ENCODE data around the gene VSTM2L.

VSTM2L gene

DNA sequence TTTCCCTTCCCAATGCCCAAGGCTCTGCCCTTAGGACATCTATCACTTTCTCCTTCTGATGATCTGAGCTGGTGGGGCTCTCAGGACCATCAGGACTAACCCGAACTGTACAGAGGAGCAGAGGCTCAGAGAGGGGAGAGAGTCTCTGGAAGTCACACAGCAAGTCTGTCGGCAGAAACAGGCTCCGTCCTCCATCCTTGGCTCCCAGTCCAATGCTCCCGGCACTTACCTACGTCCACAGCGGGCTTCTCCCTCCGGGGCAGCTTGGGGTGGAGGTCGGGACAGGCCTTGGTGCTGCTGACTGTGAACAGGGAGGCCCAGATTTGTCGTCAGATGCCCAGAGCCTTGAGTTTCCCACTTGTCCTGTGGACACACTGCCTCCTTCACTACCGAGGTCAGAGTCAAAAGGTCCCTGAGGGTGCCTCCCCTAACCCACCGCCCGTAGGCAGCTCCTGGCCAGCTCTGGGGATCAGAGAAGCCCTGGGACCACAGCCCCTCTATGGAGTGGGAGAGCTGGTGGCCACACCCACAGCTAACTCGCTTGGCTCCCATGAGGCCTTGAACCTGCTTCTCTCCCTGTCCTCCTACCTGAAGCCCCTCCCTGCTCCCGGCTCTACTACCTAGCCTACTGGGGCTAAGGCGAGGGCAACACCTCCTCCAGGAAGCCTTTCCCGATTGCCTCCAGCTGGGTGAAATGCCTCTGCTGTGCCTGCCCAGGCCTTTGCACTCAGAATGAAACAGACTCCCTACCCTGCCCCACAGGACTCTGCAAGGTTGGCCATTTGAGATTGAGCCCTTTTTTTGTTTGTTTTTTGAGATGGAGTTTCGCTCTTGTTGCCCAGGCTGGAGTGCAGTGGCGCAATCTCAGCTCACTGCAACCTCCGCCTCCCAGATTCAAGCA is 22.6 kb downstream of the VSTM2L start:
- Histone ChIP-seq H3K9ac (ENCODE audit: low read length) (no peak overlapping the region), H3K36me3 (ENCODE audit: control insufficient read depth, insufficient read depth, low read length) (no peaks in the 10 kb centered on the region), H3K27me3 (ENCODE audit: control insufficient read depth, insufficient read depth, low read length) (no peaks in the 10 kb centered on the region; the same call in 1 of the 2 replicates), H3K4me3 (ENCODE audit: low read depth, low read length) (no peak overlapping the region), H3K4me1 (ENCODE audit: control insufficient read depth, insufficient read depth, low read length) (peaks cover 12% of the 10 kb centered on the region), H3K9me3 (ENCODE audit: control insufficient read depth, insufficient read depth, low read depth, low read length) (no peaks in the 10 kb centered on the region), H3K27ac (ENCODE audit: low read depth, low read length) (no peak overlapping the region)

DNA sequence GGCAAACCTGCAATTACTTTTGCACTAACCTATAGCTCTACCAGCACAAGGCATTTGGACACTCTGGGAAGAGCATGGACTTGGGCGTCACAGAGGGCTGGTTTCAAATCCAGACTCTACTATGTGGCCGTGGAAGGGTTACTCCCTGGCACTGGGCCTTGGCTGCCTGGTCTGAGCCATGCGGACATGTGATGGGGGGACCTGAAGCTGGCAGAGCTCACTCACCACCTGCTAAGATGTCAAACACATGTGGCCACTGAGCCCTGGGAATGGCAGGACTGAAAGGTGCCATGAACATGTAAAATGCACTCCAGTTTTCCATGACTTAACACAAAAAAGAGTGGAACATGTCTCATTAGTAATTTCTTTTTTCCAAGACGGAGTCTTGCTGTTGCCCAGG is 23.7 kb downstream of the VSTM2L start:
- Histone ChIP-seq H3K27me3 (ENCODE audit: control insufficient read depth, insufficient read depth, low read length) (no peaks in the 10 kb centered on the region; the same call in 1 of the 2 replicates), H3K4me3 (ENCODE audit: low read depth, low read length) (no peak overlapping the region), H3K27ac (ENCODE audit: low read depth, low read length) (no peak overlapping the region), H3K9me3 (ENCODE audit: control insufficient read depth, insufficient read depth, low read depth, low read length) (no peaks in the 10 kb centered on the region), H3K36me3 (ENCODE audit: control insufficient read depth, insufficient read depth, low read length) (no peaks in the 10 kb centered on the region), H3K9ac (ENCODE audit: low read length) (no peak overlapping the region), H3K4me1 (ENCODE audit: control insufficient read depth, insufficient read depth, low read length) (peaks cover 21% of the 10 kb centered on the region)

DNA sequence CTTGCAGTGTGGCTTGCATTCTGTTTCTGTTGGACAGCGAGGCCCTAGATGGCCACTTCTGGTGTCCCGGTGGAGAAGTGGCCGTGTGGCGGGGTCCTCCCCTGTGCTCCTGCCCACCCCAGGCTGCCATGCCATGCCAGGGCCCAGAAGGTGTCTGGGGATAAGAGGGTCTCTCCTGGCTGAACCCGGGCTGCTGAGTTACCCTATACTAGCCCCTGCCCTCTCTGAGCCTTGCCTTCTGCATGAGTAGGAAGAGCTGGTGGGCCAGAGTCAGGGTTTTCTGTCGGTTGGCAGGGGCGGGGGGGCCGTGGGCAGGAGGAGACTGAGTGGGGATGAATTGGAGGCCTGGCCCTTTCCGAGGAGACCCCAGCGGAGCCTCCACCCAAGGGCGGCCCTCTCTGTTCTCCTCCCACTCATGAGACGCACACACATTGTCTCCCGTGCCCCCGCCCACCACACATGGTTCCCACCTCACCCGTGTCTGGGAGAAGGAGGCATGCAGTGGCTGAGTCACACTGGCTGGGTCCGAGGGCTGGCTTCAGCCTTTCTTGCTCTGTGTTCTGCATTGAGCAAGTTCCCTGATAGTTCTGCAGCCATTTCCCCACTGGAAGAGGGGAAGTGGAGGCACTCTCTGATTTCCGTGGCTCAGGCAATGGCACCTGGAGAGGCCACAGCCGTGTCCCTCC is 24.6 kb downstream of the VSTM2L start:
- Histone ChIP-seq H3K9ac (ENCODE audit: low read length) (no peak overlapping the region), H3K27me3 (ENCODE audit: control insufficient read depth, insufficient read depth, low read length) (no peaks in the 10 kb centered on the region; the same call in 1 of the 2 replicates), H3K36me3 (ENCODE audit: control insufficient read depth, insufficient read depth, low read length) (no peaks in the 10 kb centered on the region), H3K4me3 (ENCODE audit: low read depth, low read length) (no peak overlapping the region), H3K4me1 (ENCODE audit: control insufficient read depth, insufficient read depth, low read length) (peaks cover 23% of the 10 kb centered on the region), H3K27ac (ENCODE audit: low read depth, low read length) (no peak overlapping the region), H3K9me3 (ENCODE audit: control insufficient read depth, insufficient read depth, low read depth, low read length) (no peaks in the 10 kb centered on the region)

DNA sequence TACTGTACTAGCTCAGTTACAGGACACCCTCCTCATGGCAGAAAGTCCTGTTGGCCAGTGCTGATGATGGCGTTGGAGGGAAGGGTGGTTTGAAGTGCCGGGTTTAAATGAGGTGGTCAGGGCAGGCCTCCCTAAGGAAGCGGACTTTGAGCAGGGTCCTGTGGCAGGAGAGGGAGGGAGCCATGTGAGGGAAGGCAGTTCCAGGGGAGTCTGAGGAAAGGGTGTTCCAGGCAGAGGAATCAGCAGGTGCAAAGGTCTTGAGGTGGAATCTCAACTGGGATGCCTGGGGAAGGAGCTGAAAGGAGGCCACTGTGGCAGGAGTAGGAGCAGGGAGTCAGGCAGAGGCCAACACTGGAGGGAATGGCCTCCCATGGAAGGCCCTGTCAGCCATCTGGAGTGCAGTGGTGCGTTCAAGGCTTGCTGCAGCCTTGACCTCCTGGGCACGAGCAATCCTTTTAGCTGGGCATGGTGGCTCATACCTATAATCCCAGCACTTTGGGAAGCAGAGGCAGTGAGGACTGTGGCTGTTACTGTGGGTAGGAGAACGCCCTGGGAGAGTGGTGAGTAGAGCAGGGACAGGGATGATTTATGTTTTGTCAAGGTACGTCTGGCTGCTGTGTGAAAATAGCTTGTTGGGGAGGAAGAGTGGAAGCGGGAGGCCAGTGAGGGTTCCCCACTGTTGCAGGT is 26.2 kb downstream of the VSTM2L start:
- Histone ChIP-seq H3K4me1 (ENCODE audit: control insufficient read depth, insufficient read depth, low read length) (peaks cover 35% of the 10 kb centered on the region), H3K27me3 (ENCODE audit: control insufficient read depth, insufficient read depth, low read length) (no peaks in the 10 kb centered on the region; the same call in 1 of the 2 replicates), H3K9ac (ENCODE audit: low read length) (no peak overlapping the region), H3K36me3 (ENCODE audit: control insufficient read depth, insufficient read depth, low read length) (no peaks in the 10 kb centered on the region), H3K27ac (ENCODE audit: low read depth, low read length) (no peak overlapping the region), H3K4me3 (ENCODE audit: low read depth, low read length) (no peak overlapping the region), H3K9me3 (ENCODE audit: control insufficient read depth, insufficient read depth, low read depth, low read length) (no peaks in the 10 kb centered on the region)

DNA sequence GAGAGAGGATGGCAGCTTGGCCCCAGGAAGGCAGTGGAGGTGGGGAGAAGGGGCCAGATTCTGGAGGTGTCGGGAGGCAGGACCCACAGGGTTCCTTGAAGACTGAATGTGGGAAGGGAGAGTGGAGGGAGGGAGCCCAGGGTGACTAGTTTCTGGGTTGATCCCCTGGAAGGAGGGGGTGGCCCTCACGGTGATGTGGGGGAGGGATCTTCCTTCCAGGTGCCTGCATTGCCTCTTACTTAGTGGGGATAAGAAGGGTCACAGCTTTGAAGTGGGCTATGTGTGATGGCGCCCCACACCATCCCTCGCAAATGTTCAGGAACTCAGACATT is 26.7 kb downstream of the VSTM2L start:
- H3K27me3 ChIP-seq (ENCODE audit: control insufficient read depth, insufficient read depth, low read length) = no peaks in the 10 kb centered on the region; the same call in 1 of the 2 replicates
- H3K4me1 ChIP-seq (ENCODE audit: control insufficient read depth, insufficient read depth, low read length) = peaks cover 35% of the 10 kb centered on the region

DNA sequence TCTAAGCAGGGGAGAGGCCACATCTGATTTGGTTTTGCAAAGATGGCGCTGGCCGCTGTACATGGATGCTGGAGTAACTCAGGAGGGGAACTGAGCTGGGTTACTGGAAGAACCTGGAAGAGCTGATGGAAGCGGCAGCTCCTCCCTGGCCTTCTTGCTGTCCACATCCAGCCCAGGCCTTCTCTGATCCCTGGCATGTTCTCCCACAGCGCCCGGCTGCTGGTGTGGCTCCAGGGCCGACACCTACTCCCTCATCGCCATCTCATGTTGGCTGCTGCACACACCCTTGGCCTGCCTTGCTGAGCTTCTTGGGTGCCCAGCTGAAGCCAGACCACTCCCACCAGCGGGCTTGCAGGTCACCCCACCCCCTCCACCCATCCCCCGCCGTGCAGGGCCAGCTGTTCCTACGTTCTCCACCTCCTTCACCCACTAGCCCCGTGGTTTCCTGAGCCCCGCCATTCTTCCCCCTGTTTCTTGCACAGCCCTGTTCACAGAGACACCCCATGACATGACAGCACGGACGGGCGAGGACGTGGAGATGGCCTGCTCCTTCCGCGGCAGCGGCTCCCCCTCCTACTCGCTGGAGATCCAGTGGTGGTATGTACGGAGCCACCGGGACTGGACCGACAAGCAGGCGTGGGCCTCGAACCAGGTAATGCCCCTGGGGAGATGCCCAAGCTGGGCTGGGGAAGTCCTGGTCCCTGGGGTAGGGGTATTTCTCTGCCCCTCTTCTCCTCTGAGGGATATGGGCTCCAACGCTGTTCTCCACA is 28.4 kb downstream of the VSTM2L start:
- H3K27me3 ChIP-seq (ENCODE audit: control insufficient read depth, insufficient read depth, low read length) = no peaks in the 10 kb centered on the region; the same call in 1 of the 2 replicates
- no peak overlapping the region for H3K4me3 ChIP-seq (ENCODE audit: low read depth, low read length)
- peaks cover 26% of the 10 kb centered on the region for H3K4me1 ChIP-seq (ENCODE audit: control insufficient read depth, insufficient read depth, low read length)
- H3K27ac ChIP-seq (ENCODE audit: low read depth, low read length) = no peak overlapping the region
- H3K36me3 ChIP-seq (ENCODE audit: control insufficient read depth, insufficient read depth, low read length) = no peaks in the 10 kb centered on the region
- H3K9me3 ChIP-seq (ENCODE audit: control insufficient read depth, insufficient read depth, low read depth, low read length) = no peaks in the 10 kb centered on the region
- no peak overlapping the region for H3K9ac ChIP-seq (ENCODE audit: low read length)

More for the DNA sequence above, 26.7 kb downstream of the VSTM2L start:
- Histone ChIP-seq H3K9ac (ENCODE audit: low read length) (no peak overlapping the region), H3K27ac (ENCODE audit: low read depth, low read length) (no peak overlapping the region), H3K9me3 (ENCODE audit: control insufficient read depth, insufficient read depth, low read depth, low read length) (no peaks in the 10 kb centered on the region), H3K4me3 (ENCODE audit: low read depth, low read length) (no peak overlapping the region), H3K36me3 (ENCODE audit: control insufficient read depth, insufficient read depth, low read length) (no peaks in the 10 kb centered on the region)

DNA sequence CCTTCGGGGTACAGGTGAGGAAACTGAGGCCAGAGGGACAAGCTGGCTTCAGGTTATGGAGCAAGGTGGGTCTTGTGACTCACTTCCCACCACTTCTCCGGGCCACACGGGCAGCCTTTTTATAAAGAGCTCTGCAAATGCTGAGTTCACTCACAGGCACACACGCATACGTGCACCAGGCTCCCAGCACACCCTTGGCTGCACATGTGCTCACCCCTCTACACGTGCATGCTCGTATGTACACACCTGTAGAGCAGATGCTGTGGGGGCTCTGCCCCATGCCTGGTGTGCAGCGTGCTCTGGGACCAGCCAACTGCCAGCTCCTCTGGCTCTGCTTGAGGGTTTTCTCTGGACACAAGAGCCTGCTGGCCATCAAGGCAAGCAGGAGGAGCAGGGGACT is 29.1 kb downstream of the VSTM2L start:
- H3K27ac ChIP-seq (ENCODE audit: low read depth, low read length) = no peak overlapping the region
- H3K4me3 ChIP-seq (ENCODE audit: low read depth, low read length) = no peak overlapping the region
- H3K27me3 ChIP-seq (ENCODE audit: control insufficient read depth, insufficient read depth, low read length) = no peaks in the 10 kb centered on the region; the same call in 1 of the 2 replicates
- no peaks in the 10 kb centered on the region for H3K36me3 ChIP-seq (ENCODE audit: control insufficient read depth, insufficient read depth, low read length)
- H3K9ac ChIP-seq (ENCODE audit: low read length) = no peak overlapping the region
- no peaks in the 10 kb centered on the region for H3K9me3 ChIP-seq (ENCODE audit: control insufficient read depth, insufficient read depth, low read depth, low read length)
- peaks cover 26% of the 10 kb centered on the region for H3K4me1 ChIP-seq (ENCODE audit: control insufficient read depth, insufficient read depth, low read length)

DNA sequence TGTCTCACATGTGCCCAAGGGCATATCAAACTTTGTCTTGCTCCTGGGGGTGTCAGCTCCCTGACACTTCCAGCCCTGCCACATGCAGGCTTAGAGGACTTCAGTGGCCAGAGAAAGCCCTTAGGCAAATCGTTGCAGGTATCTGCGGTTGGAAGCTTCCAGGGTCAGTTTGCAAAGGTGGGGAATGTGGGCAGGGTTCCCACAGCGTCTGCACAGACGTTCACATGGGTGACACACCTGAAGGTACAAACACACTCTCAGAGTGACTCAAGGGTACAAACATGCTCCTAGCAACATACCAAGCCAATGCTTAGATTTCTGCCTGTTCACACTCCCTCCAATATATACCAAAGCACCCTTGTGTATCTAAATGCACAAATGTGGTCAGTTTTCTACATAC is 30.0 kb downstream of the VSTM2L start:
- peaks cover 26% of the 10 kb centered on the region for H3K4me1 ChIP-seq (ENCODE audit: control insufficient read depth, insufficient read depth, low read length)
- no peaks in the 10 kb centered on the region; the same call in 1 of the 2 replicates for H3K27me3 ChIP-seq (ENCODE audit: control insufficient read depth, insufficient read depth, low read length)
- H3K27ac ChIP-seq (ENCODE audit: low read depth, low read length) = no peak overlapping the region
- no peaks in the 10 kb centered on the region for H3K9me3 ChIP-seq (ENCODE audit: control insufficient read depth, insufficient read depth, low read depth, low read length)
- no peak overlapping the region for H3K4me3 ChIP-seq (ENCODE audit: low read depth, low read length)
- H3K9ac ChIP-seq (ENCODE audit: low read length) = no peak overlapping the region
- H3K36me3 ChIP-seq (ENCODE audit: control insufficient read depth, insufficient read depth, low read length) = no peaks in the 10 kb centered on the region

DNA sequence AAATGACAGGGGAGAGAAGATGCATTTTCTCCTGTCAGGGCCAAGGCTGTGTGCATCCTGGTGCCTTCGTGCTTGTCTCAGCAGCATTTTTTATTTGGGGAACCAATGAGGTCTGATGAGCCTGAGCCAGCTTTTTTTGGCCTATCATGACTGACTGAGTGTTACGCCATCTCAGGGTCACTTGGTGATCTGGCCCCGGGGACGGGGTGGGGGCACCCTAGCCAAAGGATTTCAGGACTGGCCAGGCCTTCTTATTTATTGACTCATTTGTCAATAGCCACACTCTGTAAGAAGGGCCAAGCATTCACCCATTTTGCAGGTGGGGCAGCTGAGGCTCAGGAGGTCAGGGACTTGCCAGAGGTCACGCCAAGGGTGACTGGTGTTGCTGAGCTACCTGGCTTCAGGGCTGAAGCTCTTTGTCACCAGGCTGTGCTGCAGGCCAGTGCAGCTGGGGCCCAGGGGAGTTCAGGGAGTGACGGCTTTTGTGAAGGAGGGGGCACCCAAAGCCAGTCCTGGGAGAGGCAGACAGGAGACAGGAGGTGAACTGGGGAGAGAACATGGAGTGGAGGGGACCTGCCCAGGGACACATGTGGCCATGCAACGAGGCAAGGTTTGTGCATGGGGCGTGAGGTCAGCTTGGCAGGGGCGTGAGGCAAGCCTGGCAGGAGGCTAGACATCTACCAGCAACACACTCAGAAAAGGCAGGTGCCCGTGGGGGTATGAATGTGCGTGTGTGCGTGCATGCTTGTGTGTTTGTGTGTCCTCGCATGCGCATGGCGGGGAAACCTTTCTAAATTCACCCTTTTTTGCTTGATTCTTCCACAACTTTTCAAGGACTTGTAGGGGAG is 31.1 kb downstream of the VSTM2L start:
- no peaks in the 10 kb centered on the region for H3K9me3 ChIP-seq (ENCODE audit: control insufficient read depth, insufficient read depth, low read depth, low read length)
- no peaks in the 10 kb centered on the region for H3K36me3 ChIP-seq (ENCODE audit: control insufficient read depth, insufficient read depth, low read length)
- H3K4me3 ChIP-seq (ENCODE audit: low read depth, low read length) = no peak overlapping the region
- H3K4me1 ChIP-seq (ENCODE audit: control insufficient read depth, insufficient read depth, low read length) = peaks cover 26% of the 10 kb centered on the region
- no peaks in the 10 kb centered on the region; the same call in 1 of the 2 replicates for H3K27me3 ChIP-seq (ENCODE audit: control insufficient read depth, insufficient read depth, low read length)
- no peak overlapping the region for H3K27ac ChIP-seq (ENCODE audit: low read depth, low read length)
- H3K9ac ChIP-seq (ENCODE audit: low read length) = no peak overlapping the region
